NCI-H187 (cell line): ENCODE measurements around the gene C16orf46.
A peak's percentile ranks its signal among the peaks of the same experiment; 100 is the strongest.

ENCODE experiments used
- DNase-seq, 2 experiments: peaks; one replicate each; lab custom pipeline; 2025; lab: John Stamatoyannopoulos, UW

Gene C16orf46

DNA sequence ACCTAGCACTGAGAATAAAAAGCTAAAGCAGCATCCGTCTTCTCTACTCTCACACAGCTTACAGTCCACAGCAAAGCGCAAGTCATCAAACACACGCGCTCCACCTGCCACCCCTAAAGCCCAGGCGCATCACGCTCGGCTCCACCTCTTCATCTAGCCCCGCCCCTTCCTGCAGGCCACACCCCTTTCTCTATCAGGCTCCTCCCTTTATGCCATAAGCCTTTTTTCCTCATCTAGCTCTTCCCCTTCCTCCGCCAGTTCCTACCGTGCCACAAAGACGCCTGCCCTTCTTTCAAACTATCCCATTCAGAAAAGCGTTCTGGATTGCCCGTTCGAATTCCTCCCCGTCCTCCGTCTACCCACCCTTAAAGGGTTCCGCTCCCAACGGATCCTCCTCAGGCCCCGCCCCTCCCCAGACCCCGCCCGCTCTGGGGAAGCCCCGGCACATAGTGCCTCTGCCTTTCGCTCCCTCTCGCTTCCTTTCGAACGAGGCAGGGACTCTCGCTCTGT is 417 bp downstream of the C16orf46 start:
- DNase-seq = peak; percentile 76 to 88

- no peak for DNase-seq
Observed at GRCh38 chr16:81073560-81074330, 3.3 kb downstream of the C16orf46 start.

GRCh38 chr16:81071805-81072204 is 5.2 kb downstream of the C16orf46 start:
- no peak for DNase-seq

DNA sequence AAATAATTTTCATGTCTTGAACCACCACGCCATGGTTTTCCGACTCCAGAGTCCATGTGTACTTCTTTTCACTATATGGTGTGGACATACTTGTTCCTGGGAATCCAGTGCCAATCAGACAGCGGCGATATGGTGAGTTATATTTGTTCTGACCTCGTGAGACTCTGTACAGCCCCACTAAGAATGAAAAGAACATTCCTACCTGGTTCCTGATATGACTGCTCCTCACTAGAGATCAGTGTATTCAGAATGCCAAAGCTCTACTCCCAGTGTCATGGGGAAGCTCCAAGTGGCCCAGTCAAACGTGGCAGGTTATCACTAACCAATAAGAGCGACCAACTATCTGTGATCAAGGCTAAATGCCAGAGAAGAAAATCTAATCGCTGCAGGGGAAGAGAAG is 6.1 kb downstream of the C16orf46 start:
- no peak for DNase-seq

DNA sequence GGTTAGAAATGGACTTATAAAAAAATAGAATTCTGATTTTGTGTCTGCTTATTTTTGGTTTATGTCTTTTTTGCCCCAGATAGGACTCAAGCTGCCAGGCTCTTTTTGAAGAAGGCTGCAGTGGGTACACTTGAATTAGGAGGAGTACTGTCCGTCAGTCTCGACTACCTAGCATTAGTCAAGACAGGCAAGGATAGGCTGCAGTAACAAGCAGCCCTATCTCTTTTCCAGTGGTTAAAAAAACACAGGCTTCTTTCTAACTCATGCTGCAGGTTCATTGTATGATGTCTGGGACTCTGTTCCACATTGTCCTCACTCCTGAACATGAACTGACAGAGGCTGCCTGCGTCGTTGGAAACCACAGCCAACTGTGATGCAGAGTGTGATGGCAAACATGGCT is 8.0 kb downstream of the C16orf46 start:
- DNase-seq = no peak

DNA sequence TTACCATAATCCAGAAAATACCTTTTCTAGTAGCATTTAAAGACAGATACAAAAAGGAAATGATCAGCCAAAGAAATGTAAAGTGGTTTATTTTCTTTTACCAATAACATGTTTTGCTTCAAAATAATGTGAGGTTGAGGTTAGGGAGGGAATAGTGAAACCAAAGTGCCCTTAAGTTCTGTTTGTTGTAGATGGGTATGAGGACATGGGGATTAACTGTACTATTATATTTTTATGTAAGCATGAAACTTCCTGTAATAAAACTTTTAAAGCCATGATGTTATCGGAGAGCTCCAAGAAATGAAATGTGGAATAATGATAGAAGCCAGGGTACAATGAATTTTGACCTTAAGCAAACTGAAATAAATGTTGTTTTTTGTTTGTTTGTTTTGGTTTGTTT is 9.9 kb downstream of the C16orf46 start:
- no peak for DNase-seq

DNA sequence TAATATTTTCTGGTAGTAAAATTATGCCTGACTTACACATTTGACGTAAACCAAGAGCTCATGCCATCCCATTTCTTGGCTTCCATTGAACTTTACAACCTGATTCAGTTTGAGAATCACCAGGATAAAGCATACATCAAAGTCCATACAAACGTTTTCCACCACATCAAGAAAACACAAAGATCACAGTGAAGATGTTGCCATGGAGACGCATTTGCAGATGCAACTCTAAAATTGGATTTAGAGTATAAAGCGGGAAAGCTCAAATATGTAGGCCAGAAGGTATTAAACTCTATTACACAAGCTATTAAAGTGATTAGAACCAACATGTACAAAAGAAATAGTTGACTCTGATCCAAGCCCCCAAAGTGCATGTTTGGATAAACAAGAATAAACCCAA is 10.4 kb downstream of the C16orf46 start:
- no peak for DNase-seq

- no peak for DNase-seq
Observed at GRCh38 chr16:81061871-81062608, 15.0 kb downstream of the C16orf46 start.

- DNase-seq = no peak
Observed at GRCh38 chr16:81061307-81061640, 15.8 kb downstream of the C16orf46 start.

- DNase-seq = no peak
Observed at GRCh38 chr16:81060576-81061306, 16.3 kb downstream of the C16orf46 start.

- DNase-seq = no peak
Observed at GRCh38 chr16:81053761-81054160, 23.3 kb downstream of the C16orf46 start.

GRCh38 chr16:81042821-81043220 is 34.2 kb downstream of the C16orf46 start:
- DNase-seq = no peak

- no peak for DNase-seq
Observed at GRCh38 chr16:81041696-81042095, 35.3 kb downstream of the C16orf46 start.

GRCh38 chr16:81040842-81041241 is 36.2 kb downstream of the C16orf46 start:
- DNase-seq = no peak

DNA sequence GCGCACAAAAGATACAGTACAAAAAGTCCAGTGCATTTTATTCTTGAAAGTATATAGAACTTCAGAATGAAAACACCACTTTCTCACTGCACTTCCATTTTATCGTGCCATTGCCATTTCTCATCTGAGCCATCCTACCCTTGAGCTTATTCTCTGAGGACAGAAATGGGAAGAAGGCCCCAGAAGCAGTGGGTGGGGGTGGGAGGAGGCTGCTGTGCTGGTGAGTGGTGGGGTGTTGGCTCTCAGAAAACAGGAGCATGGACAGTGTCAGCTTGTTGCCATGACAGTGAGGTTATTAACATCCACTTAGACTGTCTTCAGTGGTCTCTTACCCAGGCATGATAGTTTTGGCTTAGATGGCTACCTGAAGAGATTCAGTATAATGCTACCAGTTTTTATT is 36.9 kb downstream of the C16orf46 start:
- DNase-seq = no peak

- no peak for DNase-seq
Observed at GRCh38 chr16:81036751-81037350, 40.2 kb downstream of the C16orf46 start.

DNA sequence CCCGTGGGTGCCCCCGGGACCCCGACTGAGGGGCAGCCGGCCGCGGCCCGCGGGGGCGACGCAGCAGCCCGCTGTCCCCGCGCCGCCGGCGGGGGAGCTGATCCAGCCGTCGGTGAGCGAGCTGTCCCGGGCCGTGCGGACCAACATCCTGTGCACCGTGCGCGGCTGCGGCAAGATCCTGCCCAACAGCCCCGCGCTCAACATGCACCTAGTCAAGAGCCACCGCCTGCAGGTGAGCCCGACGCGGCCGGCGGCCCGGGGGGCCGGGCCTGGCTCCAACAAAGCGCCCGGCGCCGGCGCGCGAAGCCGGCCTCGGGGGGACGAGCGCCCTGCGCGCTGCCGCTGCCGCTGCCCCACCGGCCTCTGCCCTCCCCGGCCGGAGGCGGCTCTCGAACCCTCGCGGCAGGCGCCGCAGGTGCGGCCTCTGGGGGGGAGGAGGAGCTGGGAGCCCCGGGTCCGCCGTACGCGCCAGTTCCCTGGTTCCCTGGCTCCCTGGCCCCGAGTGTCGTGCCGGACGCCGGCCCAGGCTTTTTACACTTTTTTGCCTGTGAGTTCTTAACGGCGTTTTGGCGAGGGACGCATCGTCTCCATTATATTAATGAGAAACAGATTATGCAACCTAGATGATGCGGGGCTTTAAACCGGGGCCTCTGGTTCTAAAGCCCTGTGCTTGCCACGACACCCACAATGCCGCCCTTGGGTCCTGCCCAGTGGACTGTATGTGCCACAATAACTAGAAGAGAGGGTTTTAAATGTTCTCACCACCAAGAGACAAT is 40.9 kb downstream of the C16orf46 start:
- no peak for DNase-seq

GRCh38 chr16:81035398-81035974 is 41.6 kb downstream of the C16orf46 start, which contains the start of gene ATMIN:
Gene ATMIN (plus strand): TSS chr16:81035842. CDS start chr16:81035871, 29 bp downstream.
- peak; percentile 65 to 71 for DNase-seq

DNA sequence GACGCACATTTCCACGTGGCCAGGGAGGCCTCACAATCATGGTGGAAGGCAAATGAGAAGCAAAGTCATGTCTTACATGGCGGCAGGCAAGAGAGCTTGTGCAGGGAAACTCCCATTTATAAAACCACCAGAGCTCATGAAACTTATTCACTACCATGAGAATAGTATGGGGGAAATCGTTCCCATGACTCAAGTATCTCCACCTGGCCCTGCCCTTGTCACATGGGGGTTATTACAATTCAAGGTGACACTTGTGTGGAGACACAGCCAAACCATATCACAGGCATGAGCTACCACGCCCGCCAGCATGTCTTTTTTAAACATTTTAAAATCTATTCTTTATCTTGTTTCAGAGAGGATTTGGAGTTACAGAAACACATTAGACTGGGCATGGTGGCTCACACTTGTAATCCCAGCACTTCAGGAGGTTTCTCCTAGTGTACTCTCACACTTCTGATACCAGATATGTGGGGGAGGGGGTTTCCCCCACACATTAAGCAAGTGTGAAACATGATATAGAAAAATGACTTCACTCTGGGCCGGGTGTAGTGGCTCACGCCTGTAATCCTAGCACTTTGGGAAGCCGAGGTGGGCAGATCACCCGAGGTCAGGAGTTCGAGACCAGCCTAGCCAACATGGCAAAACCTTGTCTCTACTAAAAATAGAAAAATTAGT is 47.0 kb downstream of the C16orf46 start:
- DNase-seq = no peak

GRCh38 chr16:81026429-81026828 is 50.6 kb downstream of the C16orf46 start:
- DNase-seq = no peak
